Superior temporal gyrus (tissue), 1 donor: ENCODE measurements around the gene MAGI1.

Experiments
- DNase-seq: peaks from one replicate; pipeline ENCODE4 v3.0.0-alpha.2; 2016; ENCODE audit errors: extremely low spot score

Gene MAGI1

DNA sequence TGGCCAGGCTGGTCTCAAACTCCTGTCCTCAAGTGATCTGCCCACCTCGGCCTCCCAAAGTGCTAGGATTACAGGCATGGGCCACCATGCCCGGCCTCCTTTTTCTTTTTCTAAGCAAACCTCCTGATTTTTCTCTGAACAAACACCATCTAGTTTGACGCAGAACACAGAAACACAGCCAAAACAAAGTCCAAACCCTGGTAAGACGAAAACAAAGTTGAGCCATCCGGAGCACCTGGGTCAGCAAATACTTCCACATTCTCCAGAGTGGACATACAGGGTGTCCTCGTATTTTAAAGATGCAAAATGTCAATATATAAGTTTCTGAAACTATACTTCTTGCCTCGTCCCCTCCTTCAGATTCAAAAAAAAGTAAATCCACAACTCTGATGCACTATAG lies 715.8 kb downstream of the MAGI1 start:
- no peak for DNase-seq

DNA sequence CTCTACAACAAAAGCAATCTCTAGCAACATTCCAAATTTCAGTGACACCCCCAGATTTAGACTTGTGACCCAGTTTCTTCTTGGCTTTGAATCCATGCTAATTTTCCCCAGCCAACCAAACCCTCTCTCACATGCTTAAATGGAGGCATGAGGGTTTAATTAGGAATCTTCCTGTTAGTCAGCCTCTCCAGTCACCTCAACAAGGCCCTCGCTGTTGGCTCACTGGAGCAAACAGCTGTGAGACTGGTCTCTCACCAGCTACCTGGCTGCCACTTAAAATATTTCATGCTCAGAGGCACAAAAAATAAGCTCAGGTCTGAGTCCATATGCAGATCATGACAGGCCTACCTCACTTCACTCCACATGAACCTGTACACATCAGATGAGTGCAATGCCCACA lies 720.5 kb downstream of the MAGI1 start:
- no peak for DNase-seq

DNA sequence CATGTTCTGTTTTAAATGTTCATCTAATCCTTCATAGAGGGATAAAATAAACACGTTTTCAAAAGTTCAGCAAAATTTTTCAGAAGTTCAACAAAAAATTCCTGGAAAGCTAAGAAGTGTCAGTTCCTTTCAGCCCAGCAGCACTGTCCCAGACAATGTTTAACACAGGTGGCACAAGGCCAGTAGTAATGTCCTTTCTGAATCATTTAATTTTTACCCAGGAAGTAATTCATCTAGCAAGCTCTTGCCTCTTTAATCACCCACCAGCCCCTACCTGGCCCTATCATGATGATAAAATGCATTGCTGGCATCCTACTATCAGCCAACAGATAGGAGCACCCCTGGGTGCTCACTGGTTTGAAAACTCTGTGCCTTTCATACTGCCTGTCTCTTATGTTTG lies 723.8 kb downstream of the MAGI1 start:
- no peak for DNase-seq

DNA sequence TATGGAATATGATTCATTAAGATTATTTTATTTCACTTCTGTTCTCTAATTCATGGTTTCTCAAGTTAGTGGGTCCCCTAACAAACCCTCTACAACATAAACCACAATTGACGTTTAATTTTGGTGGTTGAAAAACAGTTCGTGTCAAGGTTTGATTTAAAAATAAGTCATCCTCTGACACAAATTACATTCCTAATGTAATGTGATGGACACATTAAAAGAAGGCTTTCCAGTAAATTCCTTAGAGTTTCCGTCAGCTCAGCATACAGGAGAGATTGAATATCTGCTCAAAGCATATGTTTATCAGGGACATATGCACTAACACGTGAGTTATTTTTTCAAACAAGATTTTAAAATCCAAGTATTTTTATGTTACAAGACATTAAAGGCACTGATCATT lies 724.4 kb downstream of the MAGI1 start:
- DNase-seq: no peak

DNA sequence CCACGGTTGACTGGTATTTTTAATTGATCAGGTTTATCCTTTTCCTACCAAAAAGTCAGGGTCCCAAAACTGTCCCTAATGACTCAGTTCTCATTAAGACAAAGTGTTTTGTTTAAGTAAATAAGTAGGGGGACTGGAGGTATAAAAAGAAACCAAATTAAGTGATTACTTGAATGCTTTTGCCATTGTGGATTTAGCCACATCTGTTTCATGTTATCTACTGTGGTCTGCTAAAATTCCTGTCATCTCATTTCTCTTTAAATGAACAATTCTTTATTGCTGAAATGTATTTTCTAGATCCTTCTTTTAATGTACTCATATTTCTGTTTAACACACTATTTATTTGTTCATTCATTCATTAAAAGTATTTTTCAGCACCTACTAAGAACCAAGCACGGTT lies 725.1 kb downstream of the MAGI1 start:
- no peak for DNase-seq

DNA sequence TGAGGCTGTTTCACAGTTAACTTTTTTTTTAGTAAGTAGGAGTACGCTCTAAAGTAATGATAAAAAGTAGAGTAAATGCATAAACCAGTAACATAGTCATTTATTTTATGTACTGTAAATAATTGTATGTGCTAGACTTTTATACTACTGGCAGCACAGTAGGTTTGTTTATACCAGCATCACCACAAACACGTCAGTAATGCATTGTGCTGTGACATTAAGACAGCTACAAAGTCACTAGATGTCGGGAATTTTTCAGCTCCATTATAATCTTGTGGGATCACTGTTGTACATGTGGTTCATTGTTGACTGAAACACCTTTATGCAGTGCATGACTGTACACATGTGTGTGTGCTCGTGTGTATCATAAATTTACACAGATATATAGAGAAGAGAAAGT lies 732.9 kb downstream of the MAGI1 start:
- no peak for DNase-seq
